T1000 (cell line): ENCODE data around the gene INPP5B.
"Not testable (repeated sequence)": the region's sequence is repeated elsewhere in the genome, so short reads cannot be mapped to it uniquely, and the experiment has no call there.

Experiments used
- DNase-seq: peaks from one replicate; lab custom pipeline; 2025; ENCODE audit warnings: mixed read lengths; lab: John Stamatoyannopoulos, UW

Gene INPP5B

DNA sequence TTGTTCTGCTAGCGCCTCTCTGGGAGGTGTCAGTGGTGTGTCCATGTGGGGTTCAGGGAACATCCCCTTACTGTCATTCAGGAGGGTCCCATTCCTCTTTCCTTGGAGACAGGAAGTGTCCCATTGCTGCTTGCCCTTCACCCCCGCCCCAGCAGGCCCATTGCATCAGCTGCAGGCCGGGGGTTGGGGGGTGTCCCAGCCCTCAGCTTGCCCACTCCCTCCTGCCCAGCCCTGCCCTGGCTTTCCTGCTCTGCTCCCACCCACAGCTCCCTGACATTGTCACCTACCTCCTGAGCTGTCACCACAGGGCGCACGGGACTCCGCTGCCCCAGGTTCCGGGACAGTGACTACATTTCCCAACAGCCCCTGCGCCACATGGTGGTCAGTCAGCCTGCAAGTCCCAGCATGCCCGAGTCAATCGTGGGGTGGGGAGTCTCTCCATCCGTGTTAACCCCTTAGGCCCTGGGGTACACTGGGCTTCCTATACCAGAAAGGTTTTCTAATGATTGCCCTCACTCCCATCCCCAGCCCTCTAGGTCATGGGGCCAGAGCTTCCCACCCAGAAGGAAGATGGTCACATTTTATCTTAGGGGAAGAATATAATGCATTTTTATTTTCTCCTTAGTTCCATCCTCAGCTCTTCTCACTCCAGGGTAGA lies at the start of gene INPP5B:
Gene INPP5B (minus strand): TSS at position 351 of the 658 bp plus-strand sequence. CDS start 745 bp downstream, outside the sequence.
- DNase-seq: peak; percentile 60

GRCh38 chr1:37995751-37996345 lies 49.0 kb upstream of the INPP5B start:
- no peak for DNase-seq

- DNase-seq: no peak
These were observed 48.2 kb upstream of the INPP5B start for GRCh38 chr1:37994886-37995566.

DNA sequence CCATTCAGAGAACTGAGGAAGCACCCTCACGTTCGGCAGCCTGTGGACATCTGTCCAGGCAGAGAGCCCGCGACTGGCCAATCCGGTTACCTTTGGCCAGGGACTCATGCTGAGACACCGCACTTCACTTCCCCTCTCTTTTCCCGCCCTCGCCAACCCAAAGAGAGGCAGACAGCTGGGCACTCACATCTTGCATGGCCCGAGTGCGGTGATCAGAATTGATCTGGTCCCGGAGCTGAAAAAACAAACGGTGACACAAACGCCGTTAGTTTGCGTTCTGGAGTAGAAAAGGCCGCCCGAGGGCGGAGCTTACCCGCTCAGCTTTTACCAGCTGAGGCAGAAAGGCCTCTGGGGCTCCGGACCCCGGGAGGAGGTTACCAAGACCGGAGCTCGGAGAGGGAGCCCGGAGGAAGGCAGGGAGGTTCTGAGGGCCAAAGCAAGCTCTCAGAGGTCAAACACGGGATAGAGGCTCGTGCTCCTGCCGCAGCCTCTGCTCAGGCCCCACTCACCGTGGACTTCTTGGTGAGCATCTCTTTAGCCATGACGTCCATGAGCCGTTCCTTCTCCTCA lies 42.6 kb upstream of the INPP5B start:
- no peak for DNase-seq

DNA sequence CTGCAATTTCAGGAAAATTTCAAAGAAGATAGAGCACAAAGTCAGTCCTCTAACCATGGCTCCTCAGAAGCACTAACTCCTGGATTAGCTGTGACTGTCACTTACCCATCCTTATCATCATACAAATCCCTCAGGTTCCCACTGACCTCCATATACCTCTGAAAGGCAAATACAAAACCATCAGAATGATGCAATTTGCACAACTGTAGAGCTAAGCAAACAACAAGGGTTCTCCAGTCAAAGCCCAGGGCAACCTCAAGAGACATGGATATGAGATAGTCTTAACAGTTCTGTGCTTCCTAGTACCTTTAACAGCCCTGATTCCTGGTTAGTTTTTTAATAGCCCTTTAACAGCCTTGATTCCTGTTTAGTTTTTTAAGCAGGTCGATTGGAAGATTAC lies 40.8 kb upstream of the INPP5B start:
- DNase-seq: no peak

GRCh38 chr1:37983546-37983945 lies 36.7 kb upstream of the INPP5B start:
- DNase-seq: no peak

DNA sequence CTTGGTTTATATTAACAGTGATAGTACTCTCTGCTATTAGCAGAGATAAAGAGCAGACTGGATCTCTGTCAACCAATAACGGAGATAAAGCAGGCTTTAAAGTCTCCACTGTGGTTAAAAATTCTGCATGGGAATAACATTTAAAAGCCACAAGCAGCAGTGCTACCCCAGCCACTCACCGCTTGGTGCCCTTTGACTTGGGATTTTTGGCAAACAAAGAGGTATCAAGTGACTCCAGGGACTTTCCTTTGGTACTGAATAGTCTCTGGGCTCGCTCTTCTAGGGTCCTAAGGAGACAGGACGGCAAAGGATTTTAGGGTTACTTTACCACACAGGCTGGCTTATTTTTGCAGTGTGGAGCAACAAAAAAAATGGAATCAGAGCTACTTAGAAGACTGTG lies 31.7 kb upstream of the INPP5B start:
- no peak for DNase-seq

GRCh38 chr1:37975083-37975482 lies 28.2 kb upstream of the INPP5B start:
- not testable (repeated sequence) for DNase-seq

DNA sequence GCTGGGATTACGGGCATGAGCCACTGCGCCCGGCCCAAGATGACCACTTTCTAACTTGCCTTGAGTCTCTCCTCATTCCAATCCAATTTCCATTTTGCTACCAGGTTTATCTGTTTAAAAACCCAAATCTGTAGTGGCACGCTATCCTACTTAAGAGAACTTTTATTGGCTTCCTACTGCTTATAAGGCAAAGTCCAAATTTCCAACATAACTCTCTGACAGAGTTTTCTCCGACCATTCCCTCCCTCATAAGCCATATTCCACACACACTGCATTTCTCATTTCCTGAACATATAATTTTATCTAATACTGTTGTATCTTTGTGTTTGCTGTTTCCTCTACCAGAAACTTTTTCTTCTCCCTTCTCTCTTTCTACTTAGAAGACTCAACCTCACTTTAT lies 27.7 kb upstream of the INPP5B start:
- DNase-seq: no peak

- DNase-seq: not testable (repeated sequence)
These were observed 26.8 kb upstream of the INPP5B start for GRCh38 chr1:37973684-37974083.

DNA sequence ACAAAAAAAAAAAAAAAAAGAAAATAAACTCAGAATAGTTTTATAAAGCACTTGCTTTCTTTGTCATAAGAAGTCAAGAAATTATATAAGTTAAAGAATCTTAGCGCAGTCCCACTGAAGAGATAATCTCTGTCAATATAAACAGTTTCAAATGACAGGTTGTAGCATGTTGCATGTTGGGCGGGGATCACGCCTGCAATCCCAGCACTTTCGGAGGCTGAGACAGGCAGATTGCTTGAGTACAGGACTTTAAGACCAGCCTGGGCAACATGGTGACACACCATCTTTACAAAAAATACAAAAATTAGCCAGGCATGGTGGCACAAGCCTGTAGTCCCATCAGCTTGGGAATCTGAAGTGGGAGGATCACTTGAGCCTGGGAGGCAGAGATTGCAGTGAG lies 18.4 kb upstream of the INPP5B start:
- no peak for DNase-seq

- DNase-seq: not testable (repeated sequence)
These were observed 17.3 kb upstream of the INPP5B start for GRCh38 chr1:37964106-37964505.

DNA sequence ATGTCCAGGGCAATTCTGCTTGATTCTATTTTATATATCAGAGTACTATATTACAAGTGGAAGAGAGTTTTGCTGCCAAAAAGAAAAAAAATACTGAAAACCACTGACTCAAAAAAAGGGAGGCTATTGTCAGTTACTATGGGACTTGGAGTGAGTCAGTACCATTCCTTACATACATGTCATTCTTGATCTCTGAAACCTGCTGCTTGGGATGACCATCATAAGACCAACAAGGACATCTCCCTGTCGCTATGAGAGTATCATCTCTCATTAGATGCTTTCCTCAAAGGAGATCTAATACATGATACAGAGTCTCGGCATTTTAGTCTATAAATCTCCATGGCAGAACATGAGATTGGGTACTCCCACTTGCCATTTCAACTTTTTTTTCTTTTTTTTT lies 11.8 kb upstream of the INPP5B start:
- DNase-seq: no peak

DNA sequence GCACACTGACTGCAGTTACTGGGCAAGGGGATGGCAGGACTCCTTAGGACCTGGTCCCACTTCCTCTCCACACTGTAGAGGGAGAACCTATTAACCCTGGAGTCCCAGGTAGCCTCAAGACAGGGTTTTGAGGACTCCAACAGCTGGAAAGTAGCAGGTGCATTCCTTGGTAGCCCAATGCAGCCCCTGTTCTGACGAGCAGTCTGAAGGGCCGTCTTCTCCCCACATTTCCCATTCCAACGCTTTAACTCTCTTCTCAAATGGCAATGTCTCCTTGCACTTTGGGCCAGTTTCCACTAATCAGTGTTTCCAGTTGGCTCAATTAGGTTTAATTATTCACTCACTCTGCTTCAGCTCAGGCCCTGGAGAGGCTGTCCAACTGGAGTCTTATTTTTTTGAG lies 8.8 kb upstream of the INPP5B start:
- no peak for DNase-seq

GRCh38 chr1:37954316-37954971 lies 7.6 kb upstream of the INPP5B start:
- no peak for DNase-seq

GRCh38 chr1:37952738-37953137 lies 5.9 kb upstream of the INPP5B start:
- no peak for DNase-seq

GRCh38 chr1:37951783-37952624 lies 5.2 kb upstream of the INPP5B start:
- DNase-seq: no peak

GRCh38 chr1:37951041-37951782 lies 4.4 kb upstream of the INPP5B start:
- no peak for DNase-seq

DNA sequence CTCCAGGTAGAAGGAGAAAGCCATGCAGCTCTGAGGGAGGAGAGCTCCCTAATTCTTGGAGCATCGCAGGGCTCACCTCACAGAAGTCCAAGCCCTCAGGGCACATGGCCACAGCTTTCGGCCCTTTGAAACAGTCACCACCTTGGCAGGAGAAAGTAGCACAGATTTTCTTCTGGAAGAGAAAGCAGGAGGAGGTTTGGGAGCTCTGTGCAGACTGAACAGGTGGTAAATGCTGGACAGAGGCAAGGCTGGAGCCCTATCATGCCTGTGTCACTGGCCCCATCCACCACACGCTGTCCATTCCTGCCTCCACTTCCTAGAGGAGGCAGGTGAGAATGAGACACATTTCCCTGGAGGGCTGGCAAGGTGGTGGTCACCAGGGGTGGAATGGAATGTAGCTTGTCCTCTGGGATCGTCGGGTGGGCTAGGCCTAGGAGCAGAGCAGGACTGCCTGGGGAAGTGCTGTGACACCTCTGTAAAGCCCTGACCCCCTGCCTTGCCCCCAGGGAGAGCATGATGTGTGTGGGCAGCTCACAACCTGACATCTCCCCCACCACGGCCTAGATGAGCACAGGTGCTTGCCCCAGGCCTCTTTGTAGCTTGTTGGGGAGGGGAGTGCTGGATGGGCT lies 2.8 kb upstream of the INPP5B start:
- DNase-seq: no peak

GRCh38 chr1:37948841-37949240 lies 2.0 kb upstream of the INPP5B start:
- no peak for DNase-seq
